HEK293 (cell line): ENCODE measurements around the gene ADGRF3.

Experiments
- CTCF ChIA-PET: fragments of 350-600 bp; formaldehyde crosslinking; extraction: SDS; loops from one replicate; lab custom pipeline; 2021; ENCODE audit warnings: antibody characterized with exemption; lab: Yijun Ruan, JAX
- POLR2A ChIA-PET: fragments of 300-600 bp; formaldehyde crosslinking; extraction: SDS; loops from one replicate; lab custom pipeline; 2020; ENCODE audit warnings: antibody characterized with exemption, inconsistent platforms; lab: Yijun Ruan, JAX
- H3K27ac ChIP-seq: fragments of 200-500 bp; sonication (Bioruptor generic); 2 replicates; pipeline ENCODE4 v1.5.1; 2014; ENCODE audit warnings: low read depth, low read length, control low read depth, inconsistent platforms; ENCODE audit errors: extremely low read depth
- H3K36me3 ChIP-seq, 2 experiments: fragments of 200-500 bp in 1 of 2; sonication (Bioruptor generic) in 1 of 2; 1 replicate in 1 of 2; 2 replicates in 1 of 2; pipeline ENCODE4 v1.5.1; 2014 to 2017; ENCODE audit warnings: inconsistent platforms in 2 of 2, low read length in 2 of 2; ENCODE audit not compliant: control insufficient read depth in 2 of 2, insufficient read depth in 1 of 2
- H3K4me1 ChIP-seq: fragments of 200-500 bp; sonication (Bioruptor generic); 2 replicates; pipeline ENCODE4 v1.5.1; 2014; ENCODE audit warnings: mild to moderate bottlenecking, low read length, inconsistent platforms; ENCODE audit not compliant: control insufficient read depth, insufficient read depth
- H3K4me3 ChIP-seq: 2 replicates; pipeline ENCODE4 v1.5.1; 2011; ENCODE audit warnings: low read depth, mild to moderate bottlenecking, control low read depth, low read length, moderate library complexity
- H3K9me3 ChIP-seq: fragments of 200-500 bp; sonication (Bioruptor generic); 2 replicates; pipeline ENCODE4 v1.5.1; 2014; ENCODE audit warnings: low read depth, low read length, inconsistent platforms; ENCODE audit not compliant: control insufficient read depth, insufficient read depth
- EGR2 ChIP-seq: fragments of 450-650 bp; formaldehyde crosslinking; IDR thresholded peaks from 2 replicates; pipeline ENCODE4 v1.5.1; 2016; ENCODE audit warnings: low read depth, missing biosample characterization, missing genetic modification characterization
- GLIS1 ChIP-seq: fragments of 450-650 bp; formaldehyde crosslinking; IDR thresholded peaks from 2 replicates; pipeline ENCODE4 v1.5.1; 2016; ENCODE audit warnings: missing biosample characterization, missing genetic modification characterization
- HOXD13 ChIP-seq: sonication (generic); formaldehyde crosslinking; IDR thresholded peaks from 2 replicates; pipeline ENCODE4 v1.8.0; 2022; ENCODE audit warnings: missing genetic modification reagents, borderline replicate concordance
- KLF9 ChIP-seq: fragments of 450-650 bp; formaldehyde crosslinking; IDR thresholded peaks from 2 replicates; pipeline ENCODE4 v1.5.1; 2016; ENCODE audit warnings: missing biosample characterization, missing genetic modification characterization, low read depth
- MZF1 ChIP-seq: fragments of 450-650 bp; formaldehyde crosslinking; IDR thresholded peaks from 2 replicates; pipeline ENCODE4 v1.5.1; 2017; ENCODE audit warnings: missing biosample characterization, missing genetic modification characterization, borderline replicate concordance
- SCRT2 ChIP-seq: fragments of 450-650 bp; formaldehyde crosslinking; IDR thresholded peaks from 2 replicates; pipeline ENCODE4 v1.5.1; 2016; ENCODE audit warnings: missing biosample characterization, missing genetic modification characterization
- TRIM28 ChIP-seq: IDR thresholded peaks from 2 replicates; pipeline ENCODE4 v1.6.1; 2011; ENCODE audit warnings: low read length, control low read depth, borderline replicate concordance
- ZBTB10 ChIP-seq: fragments of 450-650 bp; formaldehyde crosslinking; IDR thresholded peaks from 2 replicates; pipeline ENCODE4 v1.5.1; 2016; ENCODE audit warnings: missing biosample characterization, missing genetic modification characterization
- ZFP3 ChIP-seq: fragments of 450-650 bp; formaldehyde crosslinking; IDR thresholded peaks from 2 replicates; pipeline ENCODE4 v1.5.1; 2016; ENCODE audit warnings: low read depth, missing biosample characterization, missing genetic modification characterization
- ZNF133 ChIP-seq: fragments of 450-650 bp; formaldehyde crosslinking; IDR thresholded peaks from 2 replicates; pipeline ENCODE4 v1.5.1; 2016; ENCODE audit warnings: missing biosample characterization, missing genetic modification characterization
- ZNF140 ChIP-seq: fragments of 450-650 bp; formaldehyde crosslinking; IDR thresholded peaks from 2 replicates; pipeline ENCODE4 v1.5.1; 2016; ENCODE audit warnings: missing biosample characterization, missing genetic modification characterization
- ZNF16 ChIP-seq: fragments of 450-650 bp; formaldehyde crosslinking; IDR thresholded peaks from 2 replicates; pipeline ENCODE4 v1.5.1; 2016; ENCODE audit warnings: low read depth, missing biosample characterization, missing genetic modification characterization
- ZNF23 ChIP-seq: fragments of 450-650 bp; formaldehyde crosslinking; IDR thresholded peaks from 2 replicates; pipeline ENCODE4 v1.5.1; 2016; ENCODE audit warnings: missing biosample characterization, missing genetic modification characterization, borderline replicate concordance
- ZNF248 ChIP-seq: fragments of 450-650 bp; formaldehyde crosslinking; IDR thresholded peaks from 2 replicates; pipeline ENCODE4 v1.5.1; 2017; ENCODE audit warnings: missing biosample characterization, missing genetic modification characterization
- ZNF350 ChIP-seq: fragments of 450-650 bp; formaldehyde crosslinking; IDR thresholded peaks from 2 replicates; pipeline ENCODE4 v1.5.0; 2017; ENCODE audit warnings: missing biosample characterization, mild to moderate bottlenecking, missing genetic modification characterization
- ZNF37A ChIP-seq: fragments of 450-650 bp; IDR thresholded peaks from 2 replicates; pipeline ENCODE4 v1.5.1; 2018; ENCODE audit warnings: missing biosample characterization, missing genetic modification characterization
- ZNF449 ChIP-seq: fragments of 450-650 bp; formaldehyde crosslinking; IDR thresholded peaks from 2 replicates; pipeline ENCODE4 v1.5.1; 2017; ENCODE audit warnings: missing biosample characterization, mild to moderate bottlenecking, missing genetic modification characterization, moderate library complexity
- ZNF558 ChIP-seq: fragments of 450-650 bp; formaldehyde crosslinking; IDR thresholded peaks from 2 replicates; pipeline ENCODE4 v1.5.1; 2016; ENCODE audit warnings: missing biosample characterization, missing genetic modification characterization
- ZNF623 ChIP-seq: fragments of 450-650 bp; formaldehyde crosslinking; IDR thresholded peaks from 2 replicates; pipeline ENCODE4 v1.5.1; 2016; ENCODE audit warnings: missing biosample characterization, missing genetic modification characterization
- ZNF707 ChIP-seq: fragments of 450-650 bp; formaldehyde crosslinking; IDR thresholded peaks from 2 replicates; pipeline ENCODE4 v1.5.1; 2016; ENCODE audit warnings: missing biosample characterization, missing genetic modification characterization
- ZNF837 ChIP-seq: fragments of 450-650 bp; formaldehyde crosslinking; IDR thresholded peaks from 2 replicates; pipeline ENCODE4 v1.5.1; 2016; ENCODE audit warnings: missing biosample characterization, missing genetic modification characterization
- TF ChIP-seq, protein P1 (sequence below): fragments of 450-650 bp; formaldehyde crosslinking; IDR thresholded peaks from 2 replicates; pipeline ENCODE4 v1.5.1; 2016; ENCODE audit warnings: missing biosample characterization, missing genetic modification characterization
- TF ChIP-seq, protein P2 (sequence below): fragments of 450-650 bp; formaldehyde crosslinking; IDR thresholded peaks from 2 replicates; pipeline ENCODE4 v1.5.1; 2016; ENCODE audit warnings: missing biosample characterization, missing genetic modification characterization

Gene ADGRF3

GRCh38 chr2:26337298-26337697 lies 9.3 kb downstream of the ADGRF3 start (continued):
- TF ChIP-seq HOXD13 (CRISPR knock-in tag) (no peak), SCRT2 (tag by site-specific recombination) (no peak)

- H3K4me1 ChIP-seq = no peaks in the 10 kb centered on the region
- H3K27ac ChIP-seq = no peak overlapping the region
- TF ChIP-seq ZNF837 (tag by site-specific recombination) (no peak), TRIM28 (no peak), ZNF707 (tag by site-specific recombination) (no peak), ZNF248 (tag by site-specific recombination) (no peak), GLIS1 (tag by site-specific recombination) (no peak), ZNF623 (tag by site-specific recombination) (no peak)
- H3K9me3 ChIP-seq = no peaks in the 10 kb centered on the region
- ChIA-PET POLR2A (no interaction called here), CTCF (interaction anchor here (0.6 kb wide), 2 partner anchors 11 to 78 kb away, joined by 3 read pairs; no protein-coding TSS in a partner anchor)
- no peak overlapping the region for H3K4me3 ChIP-seq
- H3K36me3 ChIP-seq = no peaks in the 10 kb centered on the region
Observed at GRCh38 chr2:26336719-26337118, 9.9 kb downstream of the ADGRF3 start.

DNA sequence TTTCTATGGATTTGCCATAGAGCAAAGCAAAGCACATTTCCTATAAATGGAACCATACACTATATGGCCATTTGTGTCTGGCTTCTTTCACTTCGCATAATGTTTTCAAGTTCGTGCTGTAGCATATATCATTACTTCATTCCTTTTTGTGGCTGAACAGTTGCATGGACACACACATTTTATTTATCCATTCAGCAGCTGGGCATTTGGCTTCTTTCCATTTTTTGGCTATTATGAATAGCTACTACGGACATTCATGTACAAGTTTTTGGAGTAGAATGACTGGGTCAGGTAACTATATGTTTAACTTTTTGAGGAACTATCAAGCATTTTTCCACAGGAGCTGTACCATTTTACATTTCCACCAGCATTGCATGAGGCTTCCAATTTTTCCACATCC lies 11.4 kb downstream of the ADGRF3 start:
- Histone ChIP-seq H3K27ac (no peak overlapping the region), H3K9me3 (no peaks in the 10 kb centered on the region), H3K36me3 (no peaks in the 10 kb centered on the region)
- no peak for TF ChIP-seq ZNF37A
- TF ChIP-seq ZNF140 (tag by site-specific recombination) = no peak
- TF ChIP-seq KLF9 (tag by site-specific recombination) = no peak
- TF ChIP-seq ZNF837 (tag by site-specific recombination) = no peak
- TF ChIP-seq ZBTB10 (tag by site-specific recombination) = no peak
- TF ChIP-seq, protein P1, sequence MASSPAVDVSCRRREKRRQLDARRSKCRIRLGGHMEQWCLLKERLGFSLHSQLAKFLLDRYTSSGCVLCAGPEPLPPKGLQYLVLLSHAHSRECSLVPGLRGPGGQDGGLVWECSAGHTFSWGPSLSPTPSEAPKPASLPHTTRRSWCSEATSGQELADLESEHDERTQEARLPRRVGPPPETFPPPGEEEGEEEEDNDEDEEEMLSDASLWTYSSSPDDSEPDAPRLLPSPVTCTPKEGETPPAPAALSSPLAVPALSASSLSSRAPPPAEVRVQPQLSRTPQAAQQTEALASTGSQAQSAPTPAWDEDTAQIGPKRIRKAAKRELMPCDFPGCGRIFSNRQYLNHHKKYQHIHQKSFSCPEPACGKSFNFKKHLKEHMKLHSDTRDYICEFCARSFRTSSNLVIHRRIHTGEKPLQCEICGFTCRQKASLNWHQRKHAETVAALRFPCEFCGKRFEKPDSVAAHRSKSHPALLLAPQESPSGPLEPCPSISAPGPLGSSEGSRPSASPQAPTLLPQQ (tag by site-specific recombination) = no peak
- TF ChIP-seq ZNF558 = no peak
- no peak for TF ChIP-seq ZNF16
- no peak for TF ChIP-seq ZNF133 (tag by site-specific recombination)
- TF ChIP-seq ZFP3 (tag by site-specific recombination) = no peak
- TF ChIP-seq ZNF23 = no peak
- TF ChIP-seq, protein P2, sequence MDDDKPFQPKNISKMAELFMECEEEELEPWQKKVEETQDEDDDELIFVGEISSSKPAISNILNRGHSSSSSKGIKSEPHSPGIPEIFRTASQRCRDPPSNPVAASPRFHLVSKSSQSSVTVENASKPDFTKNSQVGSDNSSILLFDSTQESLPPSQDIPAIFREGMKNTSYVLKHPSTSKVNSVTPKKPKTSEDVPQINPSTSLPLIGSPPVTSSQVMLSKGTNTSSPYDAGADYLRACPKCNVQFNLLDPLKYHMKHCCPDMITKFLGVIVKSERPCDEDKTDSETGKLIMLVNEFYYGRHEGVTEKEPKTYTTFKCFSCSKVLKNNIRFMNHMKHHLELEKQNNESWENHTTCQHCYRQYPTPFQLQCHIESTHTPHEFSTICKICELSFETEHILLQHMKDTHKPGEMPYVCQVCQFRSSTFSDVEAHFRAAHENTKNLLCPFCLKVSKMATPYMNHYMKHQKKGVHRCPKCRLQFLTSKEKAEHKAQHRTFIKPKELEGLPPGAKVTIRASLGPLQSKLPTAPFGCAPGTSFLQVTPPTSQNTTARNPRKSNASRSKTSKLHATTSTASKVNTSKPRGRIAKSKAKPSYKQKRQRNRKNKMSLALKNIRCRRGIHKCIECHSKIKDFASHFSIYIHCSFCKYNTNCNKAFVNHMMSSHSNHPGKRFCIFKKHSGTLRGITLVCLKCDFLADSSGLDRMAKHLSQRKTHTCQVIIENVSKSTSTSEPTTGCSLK = no peak
- TF ChIP-seq EGR2 (tag by site-specific recombination) = no peak
- TF ChIP-seq MZF1 (tag by site-specific recombination) = no peak
- no peak for TF ChIP-seq ZNF449 (tag by site-specific recombination)
- no peak for TF ChIP-seq ZNF350
- TF ChIP-seq, all 188 proteins: peak for 0
- H3K4me1 ChIP-seq = no peaks in the 10 kb centered on the region
- ChIA-PET CTCF (interaction anchor here (1.0 kb wide), 1 partner anchor 243 kb away, joined by 3 read pairs; no protein-coding TSS in a partner anchor), POLR2A (no interaction called here)
- no peak overlapping the region for H3K4me3 ChIP-seq
